HG03025 (cell line): ENCODE results near the gene SLC9C1.
A peak's percentile ranks its signal among the peaks of the same experiment; 100 is the strongest.
"Not testable (repeated sequence)": the region's sequence is repeated elsewhere in the genome, so short reads cannot be mapped to it uniquely, and the experiment has no call there.

Experiments
- ATAC-seq: cut with Tn5 transposase; IDR thresholded peaks from one replicate; pipeline ENCODE4 v1.9.1; 2021; ENCODE audit warnings: mild to moderate bottlenecking, moderate library complexity; ENCODE audit not compliant: unreplicated experiment, low FRiP score

SLC9C1 gene

DNA sequence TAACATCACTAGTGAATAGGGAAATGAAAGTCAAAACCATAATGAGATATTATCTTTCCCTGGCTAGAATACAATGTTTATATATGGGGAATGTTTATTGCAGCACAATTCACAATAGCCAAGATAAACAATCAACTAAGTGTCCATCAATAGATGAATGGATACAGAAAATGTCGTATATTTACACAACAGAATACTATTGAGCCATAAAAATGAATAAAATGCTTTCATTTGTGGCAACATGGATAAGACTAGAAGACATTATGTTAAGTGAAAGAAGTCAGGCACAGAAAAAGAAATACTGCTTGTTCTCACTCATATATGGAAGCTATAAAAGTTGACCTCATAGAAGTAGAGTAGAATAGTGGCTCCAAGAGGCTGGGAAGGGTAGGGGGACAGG is 65.2 kb downstream of the SLC9C1 start:
- no peak for ATAC-seq

DNA sequence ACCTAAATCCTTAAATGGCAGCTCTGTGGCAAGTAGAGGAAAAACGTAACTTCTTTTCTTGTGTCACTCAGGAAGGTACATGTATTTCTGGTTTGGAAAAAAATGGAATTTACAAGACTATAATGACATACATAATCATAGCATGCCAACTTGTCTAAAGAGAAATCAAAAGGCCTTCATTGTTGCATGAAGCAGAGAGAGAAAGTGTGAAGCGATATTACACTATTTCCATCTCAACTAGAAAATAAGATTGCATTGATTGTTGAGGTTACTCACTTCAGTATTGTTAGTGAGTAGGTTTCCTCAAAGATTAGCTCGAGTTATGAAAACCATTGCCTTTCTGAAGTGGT is 93.7 kb downstream of the SLC9C1 start:
- no peak for ATAC-seq

DNA sequence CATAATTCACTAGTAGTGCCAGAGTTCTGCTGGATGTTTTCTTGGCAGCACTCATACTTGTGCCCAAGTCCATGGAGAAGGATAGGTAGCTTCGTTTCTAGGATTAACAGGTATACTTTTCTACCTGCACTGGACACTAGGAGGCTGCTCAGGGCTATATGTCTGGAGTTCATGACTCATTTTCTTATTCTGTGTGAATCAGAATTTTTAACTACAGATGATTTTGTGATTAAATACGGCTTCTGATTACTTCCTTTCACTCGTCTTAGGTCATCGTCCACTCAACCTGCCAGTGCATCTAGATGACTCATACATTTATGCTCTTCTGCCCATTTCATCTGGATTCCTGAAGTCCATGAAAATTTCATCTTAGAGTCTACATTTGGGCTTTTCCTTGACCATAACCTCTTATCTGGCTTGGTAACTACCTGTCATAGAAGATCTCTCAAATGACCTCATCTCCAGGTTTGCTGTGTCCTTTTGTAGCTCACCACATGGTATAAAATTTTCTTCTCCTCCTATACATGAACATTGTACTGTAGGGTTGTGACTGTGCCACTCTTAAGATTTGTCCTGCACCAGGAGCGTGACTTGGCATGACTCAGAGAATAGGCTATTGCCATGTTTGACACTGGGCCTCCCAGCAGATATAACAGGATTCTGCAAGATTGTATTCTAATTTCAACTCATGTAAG is 94.2 kb downstream of the SLC9C1 start:
- ATAC-seq: no peak

DNA sequence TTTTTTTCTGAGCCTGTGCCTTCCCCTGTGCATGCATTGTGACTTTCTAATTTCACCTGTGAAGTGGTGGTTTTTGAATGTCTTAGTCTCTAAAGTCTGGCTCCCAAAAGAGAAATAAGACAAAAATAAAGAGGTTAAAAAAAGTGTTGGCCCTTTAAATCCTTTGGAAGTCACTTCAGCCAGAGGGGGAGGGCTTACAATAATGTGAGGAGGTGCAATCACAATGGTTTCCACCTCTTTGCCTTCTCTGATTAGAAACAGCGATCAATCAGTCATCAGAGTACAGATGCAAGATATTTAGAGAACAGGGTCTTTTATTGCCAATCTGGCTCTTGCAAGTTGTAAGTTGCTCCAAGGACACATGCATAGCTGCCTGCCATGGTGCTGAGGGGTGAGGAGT is 96.9 kb downstream of the SLC9C1 start:
- no peak for ATAC-seq

DNA sequence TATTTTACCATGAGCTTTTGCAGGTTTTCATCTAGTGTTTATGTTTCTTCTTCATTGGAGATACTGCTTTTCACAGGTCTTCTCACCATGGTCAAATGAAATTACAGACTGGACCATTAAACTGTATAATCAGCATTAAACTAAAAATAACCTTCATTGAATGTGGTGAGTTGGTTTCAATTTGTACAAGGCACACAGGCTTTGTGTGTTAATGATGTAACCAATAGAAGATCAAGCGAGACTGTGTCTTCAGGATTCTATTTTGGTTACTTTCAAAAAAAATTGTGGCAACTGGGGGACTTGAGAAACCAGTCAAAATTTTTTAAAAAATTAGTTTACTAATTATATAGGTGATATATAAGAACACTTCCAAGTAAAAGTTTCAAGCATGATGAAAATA is 106.7 kb downstream of the SLC9C1 start:
- no peak for ATAC-seq

DNA sequence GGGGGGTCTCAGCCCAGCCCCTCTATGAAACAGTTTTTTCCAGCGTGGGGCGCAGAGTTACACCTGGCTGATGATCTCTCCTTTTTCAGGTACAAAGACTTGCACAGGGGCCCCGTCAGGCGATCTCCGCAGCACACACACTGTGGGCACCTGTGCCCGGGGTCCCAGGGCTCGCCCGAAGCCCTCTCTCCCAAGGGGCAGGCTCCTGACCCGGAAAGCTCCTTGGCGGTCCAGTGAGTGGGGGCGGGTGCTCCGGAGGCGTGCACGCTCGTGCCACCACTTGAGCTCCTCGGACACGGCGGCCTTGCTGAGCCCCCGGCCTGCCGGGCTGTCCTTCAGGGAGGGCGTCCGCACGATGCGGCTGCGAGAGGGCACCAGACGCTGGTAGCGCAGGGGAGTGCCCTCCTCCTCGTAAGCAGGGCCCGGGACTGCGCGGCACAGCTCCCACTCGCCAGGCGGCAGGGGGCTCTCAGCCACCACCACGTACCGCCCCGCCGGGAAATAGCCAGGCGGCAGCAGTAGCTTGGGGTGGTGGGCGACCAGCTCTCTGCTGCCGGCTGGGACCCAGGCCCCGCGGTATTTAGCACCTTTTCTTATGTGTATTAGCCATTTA is 108.5 kb downstream of the SLC9C1 start:
- not testable (repeated sequence) for ATAC-seq

DNA sequence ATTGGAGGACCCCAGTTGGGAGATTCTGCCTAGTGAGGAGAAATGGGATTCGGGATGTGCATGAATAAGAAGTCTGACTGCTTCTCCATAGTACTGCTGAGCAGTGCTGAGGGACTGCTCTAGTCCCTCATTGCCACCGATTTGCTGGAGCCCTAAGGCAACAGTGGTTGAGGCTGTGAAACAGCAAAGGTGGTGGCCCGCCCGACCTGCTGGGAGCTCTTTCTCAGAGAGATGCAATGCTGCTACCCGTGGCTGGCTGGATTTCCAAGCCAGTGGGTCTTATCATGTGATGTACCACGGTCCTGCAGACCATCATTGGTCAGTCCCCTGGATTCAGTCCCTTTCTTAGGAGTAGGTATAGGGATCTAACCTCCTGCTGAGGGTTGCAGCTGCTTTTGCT is 118.4 kb downstream of the SLC9C1 start:
- no peak for ATAC-seq

DNA sequence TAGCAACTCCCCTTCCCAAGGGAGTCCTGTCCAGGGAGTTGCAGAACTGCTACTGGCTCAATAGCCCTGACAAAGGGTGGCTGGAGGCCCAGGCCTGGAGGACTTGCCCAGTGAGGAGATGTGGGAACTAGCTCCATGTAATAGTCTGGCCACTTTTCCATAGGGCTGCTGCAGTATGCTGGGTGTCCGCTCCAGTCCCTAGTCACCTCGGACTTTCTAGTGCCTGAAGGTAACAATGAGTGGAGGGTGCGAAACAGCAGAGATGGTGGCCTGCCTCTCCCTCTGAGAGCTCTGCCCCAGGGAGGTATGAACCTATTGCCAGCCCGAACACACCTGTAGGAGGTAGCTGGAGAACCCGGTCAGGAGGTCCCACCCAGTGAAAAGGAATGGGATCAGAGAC is 119.0 kb downstream of the SLC9C1 start:
- no peak for ATAC-seq

DNA sequence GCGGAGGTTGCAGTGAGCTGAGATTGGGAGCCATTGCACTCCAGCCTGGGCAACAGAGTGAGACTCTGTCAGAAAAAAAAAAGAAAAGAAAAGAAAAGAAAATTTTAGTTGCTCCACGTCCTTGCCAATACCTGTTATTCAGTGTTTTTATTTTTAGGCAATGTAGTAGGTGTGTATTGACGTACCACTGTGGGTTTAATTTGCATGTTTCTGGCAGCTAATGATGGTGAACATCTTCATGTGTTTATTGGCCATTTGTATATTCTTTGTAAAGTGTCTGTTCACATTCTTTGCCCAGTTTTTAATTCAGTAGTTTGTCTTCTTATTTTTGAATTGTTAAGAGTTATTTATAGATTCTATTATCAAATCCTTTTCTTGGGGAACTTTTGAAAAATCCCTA is 122.9 kb downstream of the SLC9C1 start:
- ATAC-seq: no peak

DNA sequence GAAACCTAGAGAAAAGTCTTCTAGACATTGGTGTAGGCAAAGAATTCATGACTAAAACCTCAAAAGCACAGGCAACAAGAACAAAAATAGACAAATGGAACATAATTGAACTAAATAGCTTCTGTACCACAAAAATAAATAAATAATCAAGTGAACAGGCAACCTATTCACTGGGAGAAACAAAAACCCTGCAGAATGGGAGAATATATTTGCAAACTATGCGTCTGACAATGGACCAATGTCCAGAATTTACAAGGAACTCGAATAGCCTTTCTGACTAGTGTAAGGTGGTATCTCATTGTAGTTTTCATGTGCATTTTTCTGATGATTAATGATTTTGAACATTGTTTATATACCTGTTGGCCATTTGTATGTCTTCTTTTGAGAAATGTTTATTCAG is 124.0 kb downstream of the SLC9C1 start:
- ATAC-seq: no peak

DNA sequence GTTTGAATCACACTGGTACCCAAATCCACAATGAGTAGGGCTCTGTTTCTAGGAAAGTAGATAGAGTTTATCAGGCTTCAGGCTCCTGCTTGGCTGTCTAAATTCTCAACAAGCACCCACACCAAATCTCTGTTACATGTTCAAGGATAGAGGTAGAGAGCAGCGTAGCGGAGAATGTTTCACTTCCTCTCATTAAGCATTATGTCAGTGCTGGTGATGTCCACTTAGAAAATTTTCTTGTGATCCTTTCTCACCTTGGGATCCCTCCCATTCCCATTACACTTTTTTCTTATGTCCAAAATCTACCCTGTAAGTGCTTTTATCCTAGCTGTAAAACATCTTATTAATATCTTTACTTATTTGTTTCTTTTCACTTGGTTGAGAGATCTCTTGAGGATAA is 126.3 kb downstream of the SLC9C1 start:
- peak; percentile 77 for ATAC-seq

DNA sequence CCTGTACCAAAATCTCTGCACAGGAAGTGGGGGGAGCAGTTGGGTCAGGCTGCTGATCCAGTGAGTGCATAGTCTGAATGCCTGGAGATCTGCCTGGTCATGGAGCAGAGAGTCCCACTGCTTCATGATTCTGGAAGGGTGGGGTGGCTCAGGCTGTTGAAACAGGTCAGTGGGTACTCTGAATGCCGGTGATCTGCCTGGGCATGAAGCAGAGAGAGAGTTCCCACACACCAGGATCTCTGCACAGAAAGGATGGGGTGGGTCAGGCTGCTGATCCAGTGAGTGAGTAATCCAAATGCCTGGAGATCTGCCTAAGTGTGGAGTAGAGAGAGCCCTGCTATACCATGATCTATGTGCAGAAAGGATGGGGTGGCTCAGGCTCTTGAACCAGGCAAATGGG is 144.9 kb downstream of the SLC9C1 start:
- ATAC-seq: no peak

DNA sequence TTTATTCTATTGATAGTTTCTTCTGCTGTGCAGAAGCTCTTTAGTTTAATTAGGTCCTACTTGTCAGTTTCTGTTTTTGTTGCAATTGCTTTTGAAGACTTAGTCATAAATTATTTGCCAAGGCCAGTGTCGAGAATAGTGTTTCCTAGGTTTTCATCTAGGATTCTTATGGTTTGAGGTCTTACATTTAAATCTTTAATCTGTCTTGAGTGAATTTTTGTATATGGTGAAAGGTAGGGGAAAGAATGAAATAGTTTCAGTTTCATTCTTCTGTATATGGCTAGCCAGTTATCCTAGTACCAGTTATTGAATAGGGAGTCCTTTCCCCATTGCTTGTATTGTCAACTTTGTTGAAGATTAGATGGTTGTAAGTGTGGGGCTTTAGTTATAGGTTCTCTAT is 150.3 kb downstream of the SLC9C1 start:
- no peak for ATAC-seq

DNA sequence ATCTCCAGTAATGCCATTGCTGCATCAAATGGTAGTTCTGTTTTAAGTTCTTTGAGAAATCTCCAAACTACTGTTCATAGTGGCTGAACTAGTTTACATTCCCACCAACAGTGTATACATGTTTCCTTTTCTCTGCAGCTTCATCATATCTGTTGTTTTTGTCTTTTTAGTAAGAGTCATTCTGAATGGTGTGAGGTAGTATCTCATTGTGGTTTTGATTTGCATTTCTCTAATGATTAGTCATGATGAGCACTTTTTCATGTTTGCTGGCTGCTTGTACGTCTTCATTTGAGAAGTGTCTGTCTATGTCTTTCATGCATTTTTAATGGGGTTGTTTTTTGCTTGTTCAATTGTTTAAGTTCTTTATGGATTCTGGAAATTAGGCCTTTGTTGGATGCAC is 150.8 kb downstream of the SLC9C1 start:
- no peak for ATAC-seq

DNA sequence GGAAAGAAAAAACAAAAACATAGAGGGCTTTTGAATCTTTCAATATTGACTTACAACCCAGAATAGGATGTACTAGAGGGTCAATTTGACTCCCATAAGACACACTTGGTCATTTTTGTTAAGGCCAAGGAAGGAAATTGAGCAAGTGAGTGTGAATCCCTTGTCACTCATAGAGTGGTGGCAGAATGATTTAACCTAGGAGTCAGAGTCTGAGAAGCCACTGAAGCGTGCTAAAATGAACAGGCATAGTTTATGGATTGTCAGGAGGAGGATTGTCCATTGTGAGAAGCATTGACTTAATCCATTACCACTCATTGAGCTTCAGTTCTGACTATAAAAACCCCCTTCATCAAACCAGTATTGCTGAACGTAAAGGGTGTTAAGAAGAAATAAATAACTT is 152.7 kb downstream of the SLC9C1 start:
- ATAC-seq: no peak

DNA sequence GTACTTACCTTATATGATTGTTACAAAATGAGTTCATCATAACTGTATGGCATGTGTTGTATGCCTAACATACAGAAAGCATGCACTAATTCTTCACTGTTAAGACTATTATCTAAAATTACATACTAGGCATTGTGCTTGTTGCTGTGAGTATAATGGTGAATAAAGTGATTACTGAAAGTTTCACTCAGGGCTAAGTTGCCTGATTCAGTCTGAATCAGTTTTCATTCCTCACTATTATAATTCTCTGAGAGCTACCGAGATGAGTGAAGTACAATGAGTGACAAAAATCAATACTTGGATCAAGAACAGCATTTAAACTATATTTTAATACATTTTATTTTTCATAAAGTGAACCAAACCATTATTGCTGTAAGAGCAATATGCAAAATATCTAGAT is 153.4 kb downstream of the SLC9C1 start:
- no peak for ATAC-seq

DNA sequence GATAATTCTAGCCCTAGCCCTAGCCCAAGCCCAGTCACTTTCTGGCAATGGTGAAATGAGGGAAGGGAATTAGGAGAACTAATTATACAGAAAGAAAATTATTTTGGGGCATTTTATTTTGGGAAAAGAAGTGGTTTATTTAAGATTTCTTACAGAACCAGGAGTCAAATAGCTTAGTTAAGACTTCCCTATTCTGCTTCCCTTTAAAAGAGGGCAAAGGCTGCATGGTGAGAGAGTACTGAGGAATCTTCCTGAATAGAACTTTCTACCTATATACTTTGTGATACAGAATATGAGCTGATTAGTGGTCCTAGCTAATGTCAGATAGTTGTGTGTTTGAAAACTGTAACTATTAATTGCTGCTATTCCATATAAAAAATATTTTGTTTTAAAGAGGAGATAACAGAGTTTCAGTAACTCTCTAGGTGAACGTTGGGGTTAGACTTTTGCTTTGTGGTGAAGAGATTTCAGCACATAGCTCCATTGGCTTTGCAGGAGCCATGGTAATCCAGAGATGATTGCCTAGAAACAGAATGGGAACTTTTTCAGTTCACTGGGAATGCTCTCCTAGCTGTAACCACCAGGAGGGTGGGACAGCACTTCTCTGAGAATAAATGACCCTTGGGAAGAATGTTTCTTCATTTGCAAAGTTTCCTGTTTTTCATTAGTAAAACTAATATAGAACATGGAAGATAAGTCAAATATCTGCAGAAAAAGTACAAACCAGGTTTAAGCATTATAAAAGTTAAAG is 155.6 kb downstream of the SLC9C1 start:
- no peak for ATAC-seq

DNA sequence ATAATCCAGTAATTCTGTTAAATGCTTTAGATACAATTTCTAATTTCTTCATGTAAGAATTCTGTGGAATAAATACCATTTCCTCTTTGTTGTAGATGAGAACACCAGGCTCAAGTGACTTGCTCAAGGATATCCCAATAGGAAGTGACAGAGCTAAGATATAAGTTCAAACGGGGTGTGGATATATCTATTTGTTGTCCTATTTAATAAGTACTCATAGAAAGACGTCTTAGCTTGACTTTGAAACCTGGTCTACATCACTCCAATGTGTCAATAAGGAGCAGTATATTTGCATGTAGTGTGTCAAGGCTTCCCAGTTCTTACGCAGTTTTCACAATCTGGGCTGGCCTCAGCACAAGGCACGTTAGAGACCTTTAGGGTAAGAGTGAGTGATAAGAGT is 156.2 kb downstream of the SLC9C1 start:
- no peak for ATAC-seq

DNA sequence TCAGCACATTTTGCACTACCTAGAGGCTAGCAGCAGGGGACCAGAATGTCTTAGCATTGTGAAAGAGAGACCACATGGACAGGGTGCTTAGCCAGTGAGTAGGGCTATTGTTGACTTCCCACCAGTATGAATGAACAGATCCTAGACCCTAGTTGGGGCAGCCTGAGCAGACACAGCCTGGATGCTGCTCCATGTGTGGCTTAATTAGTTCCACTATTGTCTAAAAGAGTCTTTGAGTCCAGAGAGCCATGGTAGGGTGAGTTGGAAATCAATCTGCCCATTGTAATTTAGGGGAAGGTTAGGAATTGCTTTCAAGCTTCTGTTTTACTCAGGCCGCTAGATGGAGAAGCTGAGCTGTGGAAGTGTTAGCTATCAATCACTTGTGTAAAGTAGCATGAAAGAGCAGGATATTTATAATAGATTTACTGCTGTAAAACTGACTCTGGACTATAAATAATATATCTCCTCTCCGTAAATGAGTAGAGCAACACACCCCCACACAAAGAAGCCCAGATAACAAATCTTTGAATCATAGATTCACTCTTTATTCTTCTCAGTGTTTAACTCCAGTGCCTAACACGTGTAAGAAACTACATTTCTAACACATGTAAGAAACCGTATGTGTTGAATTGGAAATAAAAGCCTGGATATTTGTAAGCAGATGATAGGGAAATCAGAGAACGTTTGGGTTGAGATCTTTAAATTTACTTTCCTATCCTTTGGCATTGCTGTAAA is 156.9 kb downstream of the SLC9C1 start:
- ATAC-seq: no peak

DNA sequence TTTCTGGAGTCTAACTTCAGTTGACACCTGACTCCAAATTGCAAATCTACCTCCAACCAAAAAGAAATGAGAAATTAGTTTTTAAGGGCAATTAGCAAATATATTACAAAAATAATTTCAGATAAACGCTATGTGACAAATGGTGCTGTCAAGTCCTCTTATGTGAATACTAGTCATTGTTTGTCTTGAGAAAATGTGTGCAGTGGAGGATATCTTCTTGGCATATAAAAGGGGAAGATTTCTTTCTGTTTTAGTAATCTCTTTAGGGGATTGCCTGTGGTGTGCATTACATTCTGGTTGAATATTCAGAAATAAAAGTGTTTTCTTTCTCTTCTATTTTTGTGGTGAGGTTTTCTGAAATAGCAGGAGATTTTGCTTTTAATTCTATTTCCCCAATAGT is 158.0 kb downstream of the SLC9C1 start:
- ATAC-seq: no peak

DNA sequence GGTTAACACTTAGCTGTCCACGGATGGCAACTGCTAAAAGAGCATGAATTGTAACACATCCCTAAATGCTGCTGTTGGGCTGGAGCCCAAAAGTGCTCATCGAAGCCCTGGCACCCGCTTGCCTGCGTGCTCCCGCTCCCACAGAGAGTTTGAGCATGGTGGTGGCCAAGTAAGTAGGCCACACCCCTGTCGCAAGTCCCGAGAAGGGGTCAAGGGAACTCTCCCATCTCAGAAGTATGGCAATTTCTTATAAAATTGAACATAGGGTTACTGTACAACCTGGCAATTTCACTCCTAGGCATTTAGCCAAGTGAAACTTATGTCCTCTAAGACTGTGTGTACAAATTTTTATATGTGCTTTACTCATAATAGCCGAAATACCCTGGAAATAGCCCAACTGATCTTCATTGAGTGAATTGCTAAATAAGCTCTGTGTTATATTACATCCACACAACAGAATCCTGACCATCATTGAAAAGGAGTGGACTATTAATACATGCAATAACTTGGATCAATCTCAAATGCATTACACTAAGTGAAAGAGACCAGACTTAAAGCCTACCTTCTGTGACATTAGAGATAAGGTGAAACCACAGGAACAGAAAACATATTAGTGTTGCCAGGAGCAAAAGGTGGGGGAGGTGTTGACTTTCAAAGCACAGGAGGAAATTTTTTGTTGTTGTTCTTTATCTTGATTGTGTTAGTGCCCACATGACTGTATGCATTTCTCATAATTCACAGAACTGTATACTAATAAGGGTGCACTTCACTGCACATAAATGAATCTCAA is 159.5 kb downstream of the SLC9C1 start:
- no peak for ATAC-seq
